Vagina (tissue), 2 donors: ENCODE data around the gene ELAVL1.

Experiments
- CTCF ChIP-seq, 3 experiments: fragments of 450-650 bp in 2 of 3; fragments of 200-600 bp in 1 of 3; sonication (generic) in 1 of 3; IDR thresholded peaks; one replicate each; pipeline ENCODE4 v1.5.1; 2017 to 2019; ENCODE audit warnings: antibody characterized with exemption in 3 of 3, mild to moderate bottlenecking in 2 of 3, moderate library complexity in 2 of 3
- POLR2A ChIP-seq, 2 donors: fragments of 450-650 bp; IDR thresholded peaks; one replicate each; pipeline ENCODE4 v1.6.1; 2017; ENCODE audit warnings: antibody characterized with exemption in 2 of 2, mild to moderate bottlenecking in 2 of 2, moderate library complexity in 2 of 2

GRCh38 chr19:7968008-7968795 lies 37.2 kb downstream of the ELAVL1 start:
- TF ChIP-seq CTCF (IDR thresholded peaks at IDR 0.05) (no peak), POLR2A (IDR thresholded peaks at IDR 0.05) (no peak)
